HepG2 (cell line): ENCODE measurements around the gene TBC1D19. TPM values are rescaled to one million over a fixed set of nuclear protein-coding genes. Genes with fewer than 3 reads are reported as not detected.
"Not testable (repeated sequence)": the region's sequence is repeated elsewhere in the genome, so short reads cannot be mapped to it uniquely, and the experiment has no call there.

Source experiments
- ATAC-seq: fragments of 200-7000 bp; cut with Tn5 transposase; 3 replicates; pipeline ENCODE4 v1.9.1; 2020; ENCODE audit warnings: mild to moderate bottlenecking, moderate library complexity
- BruUV-seq: library from RNA; stranded (reverse); fragments of 400-500 nt; replicated peaks from 2 replicates; lab custom pipeline; 2021; lab: Mats Ljungman, UMichigan
- CTCF ChIA-PET: fragments of 300-600 bp; formaldehyde crosslinking; extraction: SDS; loops from one replicate; lab custom pipeline; 2021; ENCODE audit warnings: low total read pairs, inconsistent platforms, low intra/inter-chr PET ratio; lab: Yijun Ruan, JAX
- POLR2A ChIA-PET: fragments of 350-600 bp; sonication (Branson Sonifier 250); formaldehyde crosslinking; loops from one replicate; lab custom pipeline; 2020; ENCODE audit warnings: antibody characterized with exemption, inconsistent platforms; lab: Yijun Ruan, JAX
- DNase-seq: peaks from one replicate; pipeline ENCODE4 v3.0.0-alpha.2; 2015; ENCODE audit warnings: low spot score
- FAIRE-seq: peaks from 3 replicates; lab custom pipeline; 2011; peaks lifted over from hg19 to GRCh38; lab: Jason Lieb, UNC
- H2AFZ ChIP-seq: one replicate; pipeline ENCODE4 v1.6.1; 2011; ENCODE audit warnings: low read length, inconsistent platforms
- H3K27ac ChIP-seq: fragments of 300-600 bp; 3 replicates; pipeline ENCODE4 v1.8.0; 2011; ENCODE audit warnings: mixed run types, mild to moderate bottlenecking, mixed read lengths, low read length, inconsistent platforms; ENCODE audit not compliant: insufficient read depth; ENCODE audit errors: extremely low read length
- H3K27me3 ChIP-seq, 2 experiments: fragments of 200-600 bp in 1 of 2; 2 replicates in 1 of 2; 3 replicates in 1 of 2; pipeline versions ENCODE4 v1.6.0 to v1.8.0; 2011; ENCODE audit warnings: low read length in 2 of 2, mild to moderate bottlenecking in 2 of 2, moderate library complexity in 2 of 2, inconsistent platforms in 1 of 2; ENCODE audit not compliant: insufficient read depth in 2 of 2, control insufficient read depth in 1 of 2
- H3K36me3 ChIP-seq, 2 experiments: fragments of 200-600 bp in 1 of 2; replicated peaks in 1 of 2; 2 replicates in 1 of 2; 3 replicates in 1 of 2; pipeline versions ENCODE4 v1.5.1 to v1.8.0; 2011; ENCODE audit warnings: low read length in 2 of 2, inconsistent platforms in 1 of 2; ENCODE audit not compliant: insufficient read depth in 2 of 2, control insufficient read depth in 1 of 2
- H3K4me1 ChIP-seq: 2 replicates; pipeline ENCODE4 v1.5.1; 2012; ENCODE audit warnings: low read length, inconsistent platforms; ENCODE audit not compliant: insufficient read depth
- H3K4me2 ChIP-seq: 2 replicates; pipeline ENCODE4 v1.6.0; 2011; ENCODE audit warnings: low read depth, low read length, inconsistent platforms
- H3K4me3 ChIP-seq, 3 experiments: fragments of 200-600 bp in 1 of 3; sonication (generic), shearing (Covaris generic) in 1 of 3; replicated peaks in 1 of 3; 2 replicates each; pipeline ENCODE4 v1.5.1; 2011 to 2016; ENCODE audit warnings: low read length in 3 of 3, inconsistent platforms in 2 of 3, low read depth in 2 of 3, mild to moderate bottlenecking in 2 of 3, control low read depth in 1 of 3, mixed read lengths in 1 of 3; ENCODE audit not compliant: insufficient read depth in 1 of 3
- H3K79me2 ChIP-seq: one replicate; pipeline ENCODE4 v1.6.1; 2011; ENCODE audit warnings: low read length, inconsistent platforms; ENCODE audit not compliant: insufficient read depth
- H3K9ac ChIP-seq: 2 replicates; pipeline ENCODE4 v1.6.0; 2011; ENCODE audit warnings: mild to moderate bottlenecking, low read depth, low read length, inconsistent platforms; ENCODE audit not compliant: insufficient read depth
- H3K9me3 ChIP-seq: 2 replicates; pipeline ENCODE4 v1.5.1; 2012; ENCODE audit warnings: mild to moderate bottlenecking, low read length
- H4K20me1 ChIP-seq: 2 replicates; pipeline ENCODE4 v1.6.0; 2011; ENCODE audit warnings: inconsistent platforms, mild to moderate bottlenecking, low read length, moderate library complexity; ENCODE audit not compliant: insufficient read depth
- ATF1 ChIP-seq: IDR thresholded peaks from 2 replicates; pipeline ENCODE4 v1.6.1; 2016; ENCODE audit warnings: mild to moderate bottlenecking, control low read depth
- TEF ChIP-seq: sonication (generic); formaldehyde crosslinking; IDR thresholded peaks from 2 replicates; pipeline ENCODE4 v1.5.0; 2020; ENCODE audit warnings: missing genetic modification reagents
- WGBS: methylation state at CpG from one replicate; pipeline ENCODE4 v1.1.6; 2017; ENCODE audit warnings: low lambda C conversion rate; 5-methylcytosine and 5-hydroxymethylcytosine counted together
- in situ Hi-C: cut with HindIII; loops from 2 replicates; pipeline ENCODE4 v1.10.0; 2017; ENCODE audit warnings: low pct_unique_long_range_greater_than_20kb; ENCODE audit not compliant: extremely low pct_ligation_motif_present
- intact Hi-C: fragments of 100-400 bp; cut with micrococcal nuclease; formaldehyde crosslinking; loops from one replicate; pipeline ENCODE4 v1.10.0; 2022; ENCODE audit not compliant: unreplicated experiment
- polyA plus RNA-seq, 8 experiments: library from polyadenylated mRNA; depleted of rRNA in 3 of 8; stranded (reverse) in 7 of 8; unstranded in 1 of 8; fragments of >200 nt; fragmentation: Illumina TruSeq in 4 of 8; extraction: Trizol in 4 of 8; gene quantifications; 2 replicates each; pipeline versions ENCODE4 v1.2.1 to v1.2.3, GENCODE V29; 2011 to 2016; ENCODE audit warnings: low read depth in 4 of 8, missing spikeins in 1 of 8, mixed read lengths in 1 of 8; ENCODE audit not compliant: insufficient read depth in 1 of 8
- total RNA-seq, 5 experiments: library from RNA; depleted of rRNA; stranded (reverse); fragments of >200 nt; fragmentation: Illumina TruSeq; extraction: Trizol; gene quantifications; 2 replicates each; pipeline ENCODE4 v1.2.3, GENCODE V29; 2016; ENCODE audit warnings: low read depth in 1 of 5
- TF ChIP-seq, protein P1 (sequence below): sonication (generic); formaldehyde crosslinking; IDR thresholded peaks from 2 replicates; pipeline ENCODE4 v1.4.0; 2020; ENCODE audit warnings: missing genetic modification reagents

The TBC1D19 gene
- total and polyA plus RNA-seq, 2 of the 13 experiments (the other 11 are each of a cell fraction or from before 2014, with no cell fraction given): 1.6 to 3.5 TPM

DNA sequence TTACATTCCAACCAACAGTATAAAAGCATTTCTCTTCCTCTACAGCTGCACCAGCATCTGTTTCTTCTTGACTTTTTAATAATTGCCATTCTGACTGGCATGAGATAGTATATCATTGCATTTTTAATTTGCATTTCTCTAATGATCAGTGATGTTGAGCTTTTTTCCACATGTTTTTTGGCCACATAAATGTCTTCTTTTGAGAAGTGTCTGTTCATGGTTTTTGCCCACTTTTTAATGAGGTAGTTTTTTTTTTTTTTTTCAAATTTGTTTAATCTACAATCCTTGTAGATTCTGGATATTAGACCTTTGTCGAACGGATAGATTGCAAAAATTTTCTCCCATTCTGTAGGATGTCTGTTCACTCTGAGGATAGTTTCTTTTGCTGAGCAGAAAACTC, 39.5 kb upstream of the TBC1D19 start:
- intact Hi-C loops (no loop called here), in situ Hi-C loops (no loop called here)
- Histone ChIP-seq H2AFZ (no peak overlapping the region), H3K4me3 (no peak overlapping the region), H3K79me2 (no peaks in the 10 kb centered on the region), H3K36me3 (no peaks in the 10 kb centered on the region), H3K4me1 (no peaks in the 10 kb centered on the region), H3K27ac (no peak overlapping the region), H3K9me3 (no peaks in the 10 kb centered on the region), H3K9ac (no peak overlapping the region), H4K20me1 (no peaks in the 10 kb centered on the region), H3K27me3 (no peaks in the 10 kb centered on the region), H3K4me2 (no peak overlapping the region)
- 3% methylated on average over 2 of the region's 2 CpGs for WGBS
- ChIA-PET CTCF (no interaction called here), POLR2A (no interaction called here)
- DNase-seq: no peak
- no peak for ATAC-seq
- no TSS peak for BruUV-seq
- TF ChIP-seq TEF (CRISPR knock-in tag): no peak
- TF ChIP-seq, protein P1, sequence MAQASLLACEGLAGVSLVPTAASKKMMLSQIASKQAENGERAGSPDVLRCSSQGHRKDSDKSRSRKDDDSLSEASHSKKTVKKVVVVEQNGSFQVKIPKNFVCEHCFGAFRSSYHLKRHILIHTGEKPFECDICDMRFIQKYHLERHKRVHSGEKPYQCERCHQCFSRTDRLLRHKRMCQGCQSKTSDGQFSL (CRISPR knock-in tag): no peak
- TF ChIP-seq ATF1 (CRISPR knock-in tag): no peak
- FAIRE-seq: no peak

- BruUV-seq, in situ Hi-C loops, ATAC-seq, H3K4me2 ChIP-seq, H3K36me3 ChIP-seq, H3K27ac ChIP-seq, H3K79me2 ChIP-seq, H3K4me3 ChIP-seq, POLR2A ChIA-PET, DNase-seq, FAIRE-seq, H3K4me1 ChIP-seq, H3K9ac ChIP-seq, CTCF ChIA-PET, H3K27me3 ChIP-seq, H3K9me3 ChIP-seq, H4K20me1 ChIP-seq, intact Hi-C loops, H2AFZ ChIP-seq: not testable (repeated sequence)
- 0% methylated on average over 1 of the region's 1 CpG for WGBS
Observed at GRCh38 chr4:26548379-26548778, 35.5 kb upstream of the TBC1D19 start.
